Smooth muscle cell (in vitro differentiated cells): Measurements from ENCODE around the gene PHACTR4. TPM values are rescaled to one million over a fixed set of nuclear protein-coding genes. Genes with fewer than 3 reads are reported as not detected.

Experiments used
- DNase-seq: peaks from one replicate; lab custom pipeline; 2025; ENCODE audit not compliant: unreplicated experiment; lab: John Stamatoyannopoulos, UW
- H2AFZ ChIP-seq: fragments of 200-600 bp; sonication (generic); 2 replicates; pipeline ENCODE4 v1.6.0; 2016; ENCODE audit warnings: antibody characterized with exemption, low read depth, mild to moderate bottlenecking
- H3F3A ChIP-seq: fragments of 200-600 bp; sonication (generic); 2 replicates; pipeline ENCODE4 v1.6.0; 2017; ENCODE audit warnings: antibody characterized with exemption, low read depth
- H3K27ac ChIP-seq: fragments of 200-600 bp; sonication (generic); 2 replicates; pipeline ENCODE4 v1.5.1; 2016; ENCODE audit warnings: low read depth, mild to moderate bottlenecking
- H3K27me3 ChIP-seq: fragments of 200-600 bp; sonication (generic); 2 replicates; pipeline ENCODE4 v1.6.1; 2016; ENCODE audit warnings: low read depth, mild to moderate bottlenecking
- H3K36me3 ChIP-seq: fragments of 200-600 bp; sonication (generic); 2 replicates; pipeline ENCODE4 v1.5.1; 2016; ENCODE audit warnings: low read depth
- H3K4me1 ChIP-seq: fragments of 200-600 bp; sonication (generic); 2 replicates; pipeline ENCODE4 v1.5.1; 2016; ENCODE audit warnings: low read depth
- H3K4me2 ChIP-seq: fragments of 200-600 bp; sonication (generic); 2 replicates; pipeline ENCODE4 v1.6.0; 2016; ENCODE audit warnings: mild to moderate bottlenecking
- H3K4me3 ChIP-seq: fragments of 200-600 bp; sonication (generic); 2 replicates; pipeline ENCODE4 v1.5.1; 2016; ENCODE audit warnings: mild to moderate bottlenecking
- H3K79me2 ChIP-seq: fragments of 200-600 bp; sonication (generic); 2 replicates; pipeline ENCODE4 v1.6.0; 2016; ENCODE audit warnings: low read depth, mild to moderate bottlenecking
- H3K9ac ChIP-seq: fragments of 200-600 bp; sonication (generic); 2 replicates; pipeline ENCODE4 v1.6.0; 2016; ENCODE audit warnings: low read depth
- H3K9me3 ChIP-seq: fragments of 200-600 bp; sonication (generic); replicated peaks from 2 replicates; pipeline ENCODE4 v1.5.1; 2016; ENCODE audit warnings: low read depth
- H4K20me1 ChIP-seq: fragments of 200-600 bp; sonication (generic); 2 replicates; pipeline ENCODE4 v1.6.0; 2016; ENCODE audit warnings: low read depth
- CTCF ChIP-seq: fragments of 200-600 bp; sonication (generic); IDR thresholded peaks from 2 replicates; pipeline ENCODE4 v1.5.1; 2017; ENCODE audit warnings: borderline replicate concordance, mild to moderate bottlenecking, antibody characterized with exemption; ENCODE audit not compliant: insufficient read depth, poor library complexity, severe bottlenecking
- WGBS: methylation state at CpG from one replicate; pipeline ENCODE4 v1.1.7; 2016; ENCODE audit warnings: low lambda C conversion rate; 5-methylcytosine and 5-hydroxymethylcytosine counted together
- polyA plus RNA-seq: library from polyadenylated mRNA; unstranded; fragments of >200 nt; fragmentation: Nextera tagmentation; extraction: Ambion mirVana; gene quantifications from 2 replicates; pipeline ENCODE4 v1.2.1, GENCODE V29; 2016
- small RNA-seq: library from RNA; depleted of rRNA; stranded (forward); fragments of <200 nt; gene quantifications from one replicate; pipeline ENCODE3, GENCODE V24; 2014
- total RNA-seq: library from RNA; depleted of rRNA; stranded (reverse); fragments of >200 nt; gene quantifications from 2 replicates; pipeline ENCODE4 v1.2.3, GENCODE V29; 2014

Gene PHACTR4
- total and polyA plus RNA-seq, 2 experiments from 2014 or later: 15.2 to 20.2 TPM

GRCh38 chr1:28545246-28545628 is 175.7 kb downstream of the PHACTR4 start:
- H3K9ac ChIP-seq: no peak overlapping the region
- H3F3A ChIP-seq: no peaks in the 10 kb centered on the region
- no peak overlapping the region for H3K4me2 ChIP-seq
- no peak for TF ChIP-seq CTCF
- H2AFZ ChIP-seq: no peak overlapping the region
- no peaks in the 10 kb centered on the region for H3K36me3 ChIP-seq
- DNase-seq: no peak
- H4K20me1 ChIP-seq: no peaks in the 10 kb centered on the region
- no peaks in the 10 kb centered on the region for H3K4me1 ChIP-seq
- no peak overlapping the region for H3K4me3 ChIP-seq
- H3K79me2 ChIP-seq: no peaks in the 10 kb centered on the region
- no peaks in the 10 kb centered on the region for H3K9me3 ChIP-seq
- H3K27ac ChIP-seq: no peak overlapping the region
- H3K27me3 ChIP-seq: no peaks in the 10 kb centered on the region
- WGBS: 97% methylated on average over 4 of the region's 4 CpGs

GRCh38 chr1:28548318-28548717 is 178.8 kb downstream of the PHACTR4 start:
- no peak overlapping the region for H3K27ac ChIP-seq
- no peak overlapping the region for H3K4me2 ChIP-seq
- no peaks in the 10 kb centered on the region for H3K27me3 ChIP-seq
- no peak for TF ChIP-seq CTCF
- H3K9ac ChIP-seq: no peak overlapping the region
- no peaks in the 10 kb centered on the region for H3K36me3 ChIP-seq
- no peak overlapping the region for H3K4me3 ChIP-seq
- H3F3A ChIP-seq: no peaks in the 10 kb centered on the region
- H3K4me1 ChIP-seq: no peaks in the 10 kb centered on the region
- WGBS: 91% methylated on average over 3 of the region's 3 CpGs
- H2AFZ ChIP-seq: no peak overlapping the region
- no peaks in the 10 kb centered on the region for H4K20me1 ChIP-seq
- no peak for DNase-seq
- no peaks in the 10 kb centered on the region for H3K9me3 ChIP-seq
- no peaks in the 10 kb centered on the region for H3K79me2 ChIP-seq

Small RNA genes lying within 50 kb of the gene (small RNA-seq; reads per million reads assigned to genes)
- gene RF00019 (not detected), gene RNU6ATAC27P (not detected), gene SNORA73A (not detected), gene SNORA73B (83.1 reads per million, percentile 98 among the genes with 10 or more reads in this experiment)

Other genes with a start within 250 kb of the PHACTR4 start
- 0.04 and 0.49 TPM in 2 replicates for gene PTAFR, start 193.1 kb upstream of the PHACTR4 start, total RNA-seq
- gene PTAFR, start 193.1 kb upstream of the PHACTR4 start, polyA plus RNA-seq: 0.16 and 0.98 TPM in 2 replicates
- gene DNAJC8, start 136.7 kb upstream of the PHACTR4 start, total RNA-seq: 72.3 and 76.1 TPM in 2 replicates
- gene DNAJC8, start 136.7 kb upstream of the PHACTR4 start, polyA plus RNA-seq: 105 and 114 TPM in 2 replicates
- gene ATP5IF1, start 133.6 kb upstream of the PHACTR4 start, total RNA-seq: 359 and 460 TPM in 2 replicates
- 547 and 550 TPM in 2 replicates for gene ATP5IF1, start 133.6 kb upstream of the PHACTR4 start, polyA plus RNA-seq
- gene SESN2, start 110.2 kb upstream of the PHACTR4 start, total RNA-seq: 28.8 and 30.8 TPM in 2 replicates
- gene SESN2, start 110.2 kb upstream of the PHACTR4 start, polyA plus RNA-seq: 42.8 and 45.4 TPM in 2 replicates
- gene MED18, start 40.7 kb upstream of the PHACTR4 start, total RNA-seq: 11.6 and 13.2 TPM in 2 replicates
- 12.3 and 13.8 TPM in 2 replicates for gene MED18, start 40.7 kb upstream of the PHACTR4 start, polyA plus RNA-seq
- gene RCC1, start 136.3 kb downstream of the PHACTR4 start, total RNA-seq: 8.9 and 20.1 TPM in 2 replicates
- 10.5 and 16.1 TPM in 2 replicates for gene RCC1, start 136.3 kb downstream of the PHACTR4 start, polyA plus RNA-seq
- 12.0 and 25.1 TPM in 2 replicates for gene TRNAU1AP, start 183.3 kb downstream of the PHACTR4 start, total RNA-seq
- gene TRNAU1AP, start 183.3 kb downstream of the PHACTR4 start, polyA plus RNA-seq: 13.8 and 26.2 TPM in 2 replicates
- gene RAB42, start 222.5 kb downstream of the PHACTR4 start, total RNA-seq: 4.7 and 8.6 TPM in 2 replicates
- gene RAB42, start 222.5 kb downstream of the PHACTR4 start, polyA plus RNA-seq: 9.0 and 9.7 TPM in 2 replicates